Lower lobe of right lung (tissue), 2 donors: ENCODE results near the gene SMAD5. TPM values are rescaled to one million over a fixed set of nuclear protein-coding genes. Genes with fewer than 3 reads are reported as not detected.

Experiments
- ATAC-seq, 2 donors: fragments of 200-7000 bp; cut with Tn5 transposase; one replicate each; pipeline ENCODE4 v1.9.1; 2020 to 2022; ENCODE audit warnings: mild to moderate bottlenecking in 2 of 2, moderate library complexity in 2 of 2
- DNase-seq: peaks from one replicate; pipeline ENCODE4 v3.0.0-alpha.2; 2020
- H3K27ac ChIP-seq: fragments of 200-600 bp; one replicate; pipeline ENCODE4 v1.8.0; 2022
- H3K27me3 ChIP-seq: fragments of 200-600 bp; one replicate; pipeline ENCODE4 v1.8.0; 2022; ENCODE audit warnings: low read depth
- H3K36me3 ChIP-seq: fragments of 200-600 bp; one replicate; pipeline ENCODE4 v1.8.0; 2022; ENCODE audit warnings: mild to moderate bottlenecking
- H3K4me1 ChIP-seq: fragments of 200-600 bp; one replicate; pipeline ENCODE4 v1.8.0; 2022
- H3K4me3 ChIP-seq: fragments of 200-600 bp; one replicate; pipeline ENCODE4 v1.8.0; 2022; ENCODE audit warnings: mild to moderate bottlenecking
- H3K9me3 ChIP-seq: fragments of 200-600 bp; one replicate; pipeline ENCODE4 v1.8.0; 2022
- intact Hi-C: fragments of 100-400 bp; cut with DNase I; formaldehyde crosslinking; loops from one replicate; pipeline ENCODE4 v1.11.0; 2022
- total RNA-seq: library from RNA; stranded (reverse); fragmentation: NEBNext Ultra II Directional; extraction: Animal tissue kit (Norgen Biotek cat#: 25700); gene quantifications from one replicate; pipeline ENCODE4 v1.2.1, GENCODE V29; 2021
- TF ChIP-seq, protein P1 (sequence below): fragments of 200-600 bp; IDR thresholded peaks from one replicate; pipeline ENCODE4 v1.8.0; 2022; ENCODE audit warnings: antibody characterized with exemption, mild to moderate bottlenecking
- donor health status: DM: no; HTN: yes; CAD: no; lungs with severe emphysema.

The SMAD5 gene
- total RNA-seq, 1 donor from 2014 or later = 61.9 TPM

GRCh38 chr5:136198453-136198852 lies 65.8 kb downstream of the SMAD5 start:
- H3K27ac ChIP-seq = no peak overlapping the region
- intact Hi-C loops = no loop called here
- peaks cover 34% of the 10 kb centered on the region for H3K27me3 ChIP-seq
- H3K4me1 ChIP-seq = no peaks in the 10 kb centered on the region
- TF ChIP-seq, protein P1, sequence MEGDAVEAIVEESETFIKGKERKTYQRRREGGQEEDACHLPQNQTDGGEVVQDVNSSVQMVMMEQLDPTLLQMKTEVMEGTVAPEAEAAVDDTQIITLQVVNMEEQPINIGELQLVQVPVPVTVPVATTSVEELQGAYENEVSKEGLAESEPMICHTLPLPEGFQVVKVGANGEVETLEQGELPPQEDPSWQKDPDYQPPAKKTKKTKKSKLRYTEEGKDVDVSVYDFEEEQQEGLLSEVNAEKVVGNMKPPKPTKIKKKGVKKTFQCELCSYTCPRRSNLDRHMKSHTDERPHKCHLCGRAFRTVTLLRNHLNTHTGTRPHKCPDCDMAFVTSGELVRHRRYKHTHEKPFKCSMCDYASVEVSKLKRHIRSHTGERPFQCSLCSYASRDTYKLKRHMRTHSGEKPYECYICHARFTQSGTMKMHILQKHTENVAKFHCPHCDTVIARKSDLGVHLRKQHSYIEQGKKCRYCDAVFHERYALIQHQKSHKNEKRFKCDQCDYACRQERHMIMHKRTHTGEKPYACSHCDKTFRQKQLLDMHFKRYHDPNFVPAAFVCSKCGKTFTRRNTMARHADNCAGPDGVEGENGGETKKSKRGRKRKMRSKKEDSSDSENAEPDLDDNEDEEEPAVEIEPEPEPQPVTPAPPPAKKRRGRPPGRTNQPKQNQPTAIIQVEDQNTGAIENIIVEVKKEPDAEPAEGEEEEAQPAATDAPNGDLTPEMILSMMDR = no peak
- no peak overlapping the region for H3K4me3 ChIP-seq
- ATAC-seq (no peak), DNase-seq (no peak)
- no peaks in the 10 kb centered on the region for H3K36me3 ChIP-seq
- no peaks in the 10 kb centered on the region for H3K9me3 ChIP-seq

DNA sequence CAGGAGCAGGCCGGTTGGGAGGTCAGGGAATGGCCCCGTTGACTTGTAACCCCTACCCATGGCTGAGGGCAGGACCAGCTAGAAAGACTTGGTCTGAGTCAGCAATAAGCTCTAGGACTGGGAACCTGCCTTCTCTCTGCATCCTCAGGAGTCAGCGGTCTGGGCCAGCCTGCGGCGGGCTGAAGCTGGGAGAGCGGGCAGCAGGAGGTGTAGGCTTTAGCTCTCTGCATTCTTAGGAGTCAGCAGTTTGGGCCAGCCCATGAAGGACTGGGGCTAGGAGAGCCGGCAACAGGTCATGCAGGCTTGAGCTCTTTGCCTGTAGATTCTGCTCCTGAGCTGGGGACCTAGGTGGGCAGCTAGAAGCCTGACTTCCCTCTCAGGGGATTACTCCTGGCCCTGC lies 66.8 kb downstream of the SMAD5 start:
- Histone ChIP-seq H3K36me3 (no peaks in the 10 kb centered on the region), H3K4me3 (no peak overlapping the region), H3K27me3 (peaks cover 25% of the 10 kb centered on the region), H3K9me3 (no peaks in the 10 kb centered on the region), H3K27ac (no peak overlapping the region), H3K4me1 (no peaks in the 10 kb centered on the region)
- intact Hi-C loops = no loop called here
- TF ChIP-seq, protein P1 = no peak
- ATAC-seq (no peak), DNase-seq (no peak)

DNA sequence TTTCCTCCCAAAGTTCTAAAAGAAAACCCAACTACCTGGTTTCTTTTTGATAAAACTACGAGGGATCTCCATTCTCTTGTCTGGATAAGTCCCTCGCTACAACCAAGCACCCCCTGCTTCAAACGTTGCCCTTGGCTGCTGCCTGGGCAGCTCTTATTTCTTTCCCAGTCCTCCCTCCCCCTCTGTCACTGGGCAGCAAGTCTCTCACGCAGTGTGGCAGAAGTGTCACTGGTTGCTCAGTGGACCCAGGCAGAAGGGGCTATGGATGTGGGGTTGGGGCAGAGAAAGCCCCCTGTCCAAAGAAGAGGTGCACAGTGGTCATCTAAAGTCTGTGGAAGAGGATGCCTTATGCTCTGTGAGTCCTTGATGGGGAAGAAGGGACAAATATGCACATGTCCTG lies 67.5 kb downstream of the SMAD5 start:
- Histone ChIP-seq H3K9me3 (no peaks in the 10 kb centered on the region), H3K36me3 (no peaks in the 10 kb centered on the region), H3K27ac (no peak overlapping the region), H3K4me3 (no peak overlapping the region), H3K4me1 (no peaks in the 10 kb centered on the region), H3K27me3 (peaks cover 17% of the 10 kb centered on the region)
- ATAC-seq = no peak
- no peak for DNase-seq
- intact Hi-C loops = no loop called here
- TF ChIP-seq, protein P1 = no peak

DNA sequence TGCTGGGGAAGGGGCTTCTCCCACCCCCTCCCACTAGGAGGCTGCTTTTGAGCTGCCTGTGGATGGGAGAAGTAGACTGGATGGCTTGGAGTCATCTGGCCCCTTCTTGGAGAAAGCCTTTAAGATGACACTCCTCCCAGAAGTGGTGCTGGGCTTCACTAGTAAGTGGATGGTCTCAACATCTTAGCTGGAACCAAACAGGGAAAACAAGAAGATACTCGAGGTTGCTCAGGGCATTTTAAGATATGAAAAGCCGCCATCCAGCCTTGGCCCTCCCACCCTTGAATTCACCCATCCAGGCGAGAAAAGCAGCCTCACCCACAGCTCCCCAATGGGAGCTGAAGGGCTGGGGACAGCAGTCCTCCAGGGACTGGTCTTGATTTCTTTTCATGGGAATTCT lies 68.1 kb downstream of the SMAD5 start:
- intact Hi-C loops = no loop called here
- H3K9me3 ChIP-seq = no peaks in the 10 kb centered on the region
- DNase-seq (no peak), ATAC-seq (no peak)
- no peaks in the 10 kb centered on the region for H3K4me1 ChIP-seq
- peaks cover 14% of the 10 kb centered on the region for H3K27me3 ChIP-seq
- no peaks in the 10 kb centered on the region for H3K36me3 ChIP-seq
- no peak overlapping the region for H3K27ac ChIP-seq
- TF ChIP-seq, protein P1 = no peak
- no peak overlapping the region for H3K4me3 ChIP-seq

DNA sequence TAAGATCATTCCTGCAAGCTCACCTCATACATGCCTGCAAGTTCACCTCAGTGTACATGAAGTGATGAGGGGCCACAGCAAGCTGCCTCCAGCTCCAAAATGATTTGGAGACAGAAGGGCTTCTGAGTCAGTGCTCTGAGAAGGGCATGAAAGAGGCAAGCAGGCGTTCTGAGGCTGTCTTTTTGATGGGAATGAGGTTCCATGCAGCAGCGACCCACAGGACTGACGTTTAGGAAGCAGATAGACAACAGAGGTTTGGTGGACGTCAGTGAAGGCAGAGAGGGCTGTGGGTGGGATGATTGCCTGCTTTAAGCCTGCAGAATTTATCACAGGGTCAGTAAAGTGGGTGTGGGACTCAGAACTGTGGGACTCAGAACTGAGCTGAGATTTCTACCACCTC lies 69.2 kb downstream of the SMAD5 start:
- Histone ChIP-seq H3K27me3 (peaks cover 4% of the 10 kb centered on the region), H3K4me1 (no peaks in the 10 kb centered on the region), H3K9me3 (no peaks in the 10 kb centered on the region), H3K27ac (no peak overlapping the region), H3K4me3 (no peak overlapping the region), H3K36me3 (no peaks in the 10 kb centered on the region)
- DNase-seq = no peak
- no peak for ATAC-seq
- TF ChIP-seq, protein P1 = no peak
- intact Hi-C loops = no loop called here
